Fibroblast of lung (primary cell): Measurements from ENCODE around the gene FAM81B. TPM values are rescaled to one million over a fixed set of nuclear protein-coding genes. Genes with fewer than 3 reads are reported as not detected.
"Not testable (repeated sequence)": the region's sequence is repeated elsewhere in the genome, so short reads cannot be mapped to it uniquely, and the experiment has no call there.

Experiments
- DNase-seq, 2 donors: peaks; one replicate each; pipeline versions ENCODE4 v3.0.0 to v3.0.0-alpha.2; 2010; ENCODE audit warnings: low read depth in 2 of 2
- H2AFZ ChIP-seq: 2 replicates; pipeline ENCODE4 v1.5.1; 2012; ENCODE audit warnings: low read length, control low read depth, inconsistent platforms
- H3K27ac ChIP-seq: 2 replicates; pipeline ENCODE4 v1.5.1; 2011; ENCODE audit warnings: low read length, control low read depth; ENCODE audit not compliant: insufficient read depth
- H3K27me3 ChIP-seq: 2 replicates; pipeline ENCODE4 v1.5.1; 2011; ENCODE audit warnings: mild to moderate bottlenecking, low read length; ENCODE audit not compliant: control insufficient read depth, insufficient read depth
- H3K36me3 ChIP-seq: 2 replicates; pipeline ENCODE4 v1.5.1; 2011; ENCODE audit warnings: low read length; ENCODE audit not compliant: control insufficient read depth, insufficient read depth
- H3K4me1 ChIP-seq: 2 replicates; pipeline ENCODE4 v1.5.1; 2011; ENCODE audit warnings: low read length; ENCODE audit not compliant: control insufficient read depth, insufficient read depth; ENCODE audit errors: extremely low read depth
- H3K4me2 ChIP-seq: 2 replicates; pipeline ENCODE4 v1.5.1; 2011; ENCODE audit warnings: low read length, control low read depth; ENCODE audit not compliant: insufficient read depth; ENCODE audit errors: extremely low read depth
- H3K4me3 ChIP-seq, 4 experiments: fragments of 200-600 bp in 1 of 4; sonication (generic) in 1 of 4; replicated peaks in 1 of 4; 2 replicates each; pipeline ENCODE4 v1.5.1; 2011 to 2016; ENCODE audit warnings: low read length in 4 of 4, low read depth in 3 of 4, mild to moderate bottlenecking in 3 of 4, control low read depth in 2 of 4, inconsistent platforms in 1 of 4, mixed read lengths in 1 of 4; ENCODE audit not compliant: insufficient read depth in 1 of 4; ENCODE audit errors: control extremely low read depth in 1 of 4
- H3K79me2 ChIP-seq: 2 replicates; pipeline ENCODE4 v1.5.1; 2012; ENCODE audit warnings: mild to moderate bottlenecking, low read length, inconsistent platforms; ENCODE audit not compliant: control insufficient read depth, insufficient read depth
- H3K9ac ChIP-seq: 2 replicates; pipeline ENCODE4 v1.5.1; 2011; ENCODE audit warnings: mild to moderate bottlenecking, low read length, control low read depth; ENCODE audit not compliant: insufficient read depth
- H3K9me3 ChIP-seq: 2 replicates; pipeline ENCODE4 v1.5.1; 2012; ENCODE audit warnings: low read depth, low read length; ENCODE audit not compliant: control insufficient read depth, insufficient read depth
- H4K20me1 ChIP-seq: 2 replicates; pipeline ENCODE4 v1.5.1; 2011; ENCODE audit warnings: low read length; ENCODE audit not compliant: control insufficient read depth, insufficient read depth; ENCODE audit errors: extremely low read depth
- EZH2 ChIP-seq: IDR thresholded peaks from 2 replicates; pipeline ENCODE4 v1.5.1; 2012; ENCODE audit warnings: low read length, control low read depth, mild to moderate bottlenecking; ENCODE audit errors: missing control alignments
- polyA plus RNA-seq, 2 donors: library from polyadenylated mRNA; depleted of rRNA in 1 of 2; stranded (reverse) in 1 of 2; unstranded in 1 of 2; fragments of >200 nt; gene quantifications; 2 replicates each; pipeline ENCODE4 v1.2.1, GENCODE V29; 2011 to 2012; ENCODE audit warnings: missing spikeins in 1 of 2
- total RNA-seq: library from RNA; depleted of rRNA; stranded (reverse); fragments of >200 nt; gene quantifications from 2 replicates; pipeline ENCODE4 v1.2.1, GENCODE V29; 2014
- TF ChIP-seq, protein P1 (sequence below), 2 donors: IDR thresholded peaks in 1 of 2; conservative IDR thresholded peaks in 1 of 2; 1 replicate in 1 of 2; 2 replicates in 1 of 2; pipeline ENCODE4 v1.5.1; 2011 to 2012; ENCODE audit warnings: low read length in 2 of 2, control low read depth in 1 of 2, inconsistent platforms in 1 of 2, low read depth in 1 of 2, mild to moderate bottlenecking in 1 of 2

Gene FAM81B
- total and polyA plus RNA-seq, 2 donors (not counting 1 experiment from before 2014, with no cell fraction given), result not detected

DNA sequence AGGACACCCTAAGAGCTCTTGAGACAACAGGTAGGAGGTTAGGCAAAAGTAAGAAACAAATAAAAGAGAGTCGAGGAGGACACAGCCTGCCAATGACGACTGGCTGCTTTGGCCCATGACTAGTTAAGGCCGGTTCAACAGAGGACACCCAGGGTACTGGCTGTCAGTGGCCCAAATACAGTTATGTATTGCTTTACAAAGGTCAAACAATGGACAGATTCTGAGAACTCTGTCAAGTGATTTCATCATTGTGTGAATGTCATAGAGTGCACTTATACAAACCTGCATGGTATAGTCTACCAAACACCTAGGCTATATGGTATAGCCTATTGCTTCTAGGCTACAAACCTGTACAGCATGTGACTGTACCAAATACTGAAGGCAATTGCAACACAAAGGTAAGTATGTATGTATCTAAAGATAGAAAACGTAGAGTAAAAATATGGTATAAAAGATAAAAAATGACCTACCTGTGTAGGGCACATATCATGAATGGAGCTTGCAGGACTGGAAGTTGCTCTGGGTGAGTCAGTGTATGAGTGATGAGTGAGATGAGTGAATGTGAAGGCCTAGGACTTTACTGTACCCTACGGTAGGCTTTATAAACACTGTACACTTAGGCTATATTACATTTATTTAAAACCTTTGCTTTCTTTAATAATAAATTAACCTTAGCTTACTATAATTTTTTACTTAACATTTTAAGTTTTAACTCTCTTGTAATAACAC lies 6.5 kb upstream of the FAM81B start:
- Histone ChIP-seq H3K27me3 (no peaks in the 10 kb centered on the region), H3K36me3 (no peaks in the 10 kb centered on the region), H3K4me1 (no peaks in the 10 kb centered on the region), H3K9ac (no peak overlapping the region), H4K20me1 (no peaks in the 10 kb centered on the region), H2AFZ (no peak overlapping the region), H3K79me2 (no peaks in the 10 kb centered on the region), H3K9me3 (no peaks in the 10 kb centered on the region), H3K4me2 (no peak overlapping the region), H3K27ac (no peak overlapping the region), H3K4me3 (no peak overlapping the region)
- TF ChIP-seq, protein P1, sequence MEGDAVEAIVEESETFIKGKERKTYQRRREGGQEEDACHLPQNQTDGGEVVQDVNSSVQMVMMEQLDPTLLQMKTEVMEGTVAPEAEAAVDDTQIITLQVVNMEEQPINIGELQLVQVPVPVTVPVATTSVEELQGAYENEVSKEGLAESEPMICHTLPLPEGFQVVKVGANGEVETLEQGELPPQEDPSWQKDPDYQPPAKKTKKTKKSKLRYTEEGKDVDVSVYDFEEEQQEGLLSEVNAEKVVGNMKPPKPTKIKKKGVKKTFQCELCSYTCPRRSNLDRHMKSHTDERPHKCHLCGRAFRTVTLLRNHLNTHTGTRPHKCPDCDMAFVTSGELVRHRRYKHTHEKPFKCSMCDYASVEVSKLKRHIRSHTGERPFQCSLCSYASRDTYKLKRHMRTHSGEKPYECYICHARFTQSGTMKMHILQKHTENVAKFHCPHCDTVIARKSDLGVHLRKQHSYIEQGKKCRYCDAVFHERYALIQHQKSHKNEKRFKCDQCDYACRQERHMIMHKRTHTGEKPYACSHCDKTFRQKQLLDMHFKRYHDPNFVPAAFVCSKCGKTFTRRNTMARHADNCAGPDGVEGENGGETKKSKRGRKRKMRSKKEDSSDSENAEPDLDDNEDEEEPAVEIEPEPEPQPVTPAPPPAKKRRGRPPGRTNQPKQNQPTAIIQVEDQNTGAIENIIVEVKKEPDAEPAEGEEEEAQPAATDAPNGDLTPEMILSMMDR (conservative IDR thresholded peaks at IDR 0.05 in 1 of 2, IDR thresholded peaks at IDR 0.05 in 1 of 2; ENCODE audit: low read depth in 1 of 2, low read length in 2 of 2), result no peak
- DNase-seq, result no peak

DNA sequence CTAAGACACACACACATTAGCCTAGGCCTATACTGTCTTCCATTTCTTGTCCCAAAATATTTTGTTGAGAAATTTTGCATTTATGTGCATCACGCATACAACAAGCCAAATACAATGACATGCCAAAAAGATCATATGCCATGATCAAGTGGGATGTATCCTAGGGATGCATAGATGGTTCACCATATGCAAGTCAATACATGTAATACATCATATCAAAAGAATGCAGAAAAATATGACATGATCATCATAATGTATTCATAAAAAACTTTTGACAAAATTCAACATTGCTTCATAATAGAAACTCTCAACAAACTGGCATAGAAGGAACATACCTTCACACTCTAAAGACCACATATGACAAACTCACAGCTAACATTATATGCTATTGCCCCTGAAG lies 5.8 kb upstream of the FAM81B start:
- DNase-seq, result no peak

DNA sequence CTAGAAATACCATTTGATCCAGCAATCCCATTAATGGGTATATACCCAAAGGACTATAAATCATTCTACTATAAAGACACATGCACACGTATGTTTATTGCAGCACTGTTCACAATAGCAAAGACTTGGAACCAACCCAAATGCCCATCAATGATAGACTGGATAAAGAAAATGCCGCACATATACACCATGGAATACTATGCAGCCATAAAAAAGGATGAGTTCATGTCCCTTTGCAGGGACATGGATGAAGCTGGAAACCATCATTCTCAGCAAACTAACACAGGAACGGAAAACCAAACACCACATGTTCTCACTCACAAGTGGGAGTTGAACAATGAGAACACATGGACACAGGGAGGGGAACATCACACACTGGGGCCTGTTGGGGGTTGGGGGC lies 799 bp downstream of the FAM81B start:
- not testable (repeated sequence) for H3K27me3 ChIP-seq, H3K4me3 ChIP-seq, H3K9me3 ChIP-seq, DNase-seq, H3K79me2 ChIP-seq, H3K36me3 ChIP-seq, H3K4me2 ChIP-seq, H2AFZ ChIP-seq, H3K4me1 ChIP-seq, H3K9ac ChIP-seq, H3K27ac ChIP-seq, H4K20me1 ChIP-seq

More for the DNA sequence above, 5.8 kb upstream of the FAM81B start:
- Histone ChIP-seq H3K9me3 (no peaks in the 10 kb centered on the region), H3K9ac (no peak overlapping the region), H3K4me3 (no peak overlapping the region), H2AFZ (no peak overlapping the region), H3K27me3 (no peaks in the 10 kb centered on the region), H3K4me1 (no peaks in the 10 kb centered on the region), H4K20me1 (no peaks in the 10 kb centered on the region), H3K4me2 (no peak overlapping the region), H3K79me2 (no peaks in the 10 kb centered on the region), H3K27ac (no peak overlapping the region), H3K36me3 (no peaks in the 10 kb centered on the region)
- no peak for TF ChIP-seq EZH2
- TF ChIP-seq, protein P1 (conservative IDR thresholded peaks at IDR 0.05 in 1 of 2, IDR thresholded peaks at IDR 0.05 in 1 of 2; ENCODE audit: low read depth in 1 of 2, low read length in 2 of 2), result no peak
